ENCODE results near the gene PPP2R2C. TPM values are rescaled to one million over a fixed set of nuclear protein-coding genes. Genes with fewer than 3 reads are reported as not detected.

The PPP2R2C gene
- total RNA-seq, 1 experiment from 2014 or later: 8.1 TPM

DNA sequence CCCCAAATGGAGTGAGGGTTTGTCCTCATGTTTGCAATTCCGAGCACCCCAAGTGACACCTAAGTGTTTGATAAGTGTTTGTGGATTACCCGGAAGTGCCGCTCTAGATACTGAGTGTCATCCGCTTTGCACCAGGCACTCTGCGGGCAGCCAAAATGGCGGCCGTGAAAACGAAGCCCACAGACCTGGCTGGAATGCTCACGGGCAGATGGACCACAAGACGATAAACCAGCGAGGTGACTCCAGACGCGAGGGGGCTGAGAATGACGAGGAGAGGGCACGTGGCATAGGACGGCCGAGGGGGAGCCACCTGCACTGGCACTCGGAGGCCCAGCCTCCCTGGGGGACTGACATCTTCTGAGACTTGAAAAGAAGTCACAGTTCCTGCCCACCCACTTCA lies 51.0 kb downstream of the PPP2R2C start:
- no peak overlapping the region for H3K4ac ChIP-seq (ENCODE audit: low read depth, low read length)
- H3K36me3 Mint-ChIP-seq (ENCODE audit: insufficient read depth in 1 of 3, low read depth in 3 of 3): no peaks in the 10 kb centered on the region
- H3K18ac ChIP-seq (ENCODE audit: insufficient read length, low read depth, low read length): no peak overlapping the region
- H3K79me1 ChIP-seq (ENCODE audit: insufficient read depth, low read depth, low read length, poor library complexity, severe bottlenecking): no peaks in the 10 kb centered on the region
- WGBS (ENCODE audit: extremely low coverage, insufficient read length, low lambda C conversion rate): no CpG with 5 or more reads among the region's 18 CpGs
- H4K91ac ChIP-seq (ENCODE audit: insufficient read length, low read depth, low read length): no peak overlapping the region
- H3K4me1 ChIP-seq (ENCODE audit: insufficient read depth, low read length): no peaks in the 10 kb centered on the region
- no peak overlapping the region for H2BK120ac ChIP-seq (ENCODE audit: low read depth, low read length, poor library complexity, severe bottlenecking)
- H3K9me3 ChIP-seq (ENCODE audit: control insufficient read depth, low read depth, low read length): no peaks in the 10 kb centered on the region
- TF ChIP-seq, protein P1, sequence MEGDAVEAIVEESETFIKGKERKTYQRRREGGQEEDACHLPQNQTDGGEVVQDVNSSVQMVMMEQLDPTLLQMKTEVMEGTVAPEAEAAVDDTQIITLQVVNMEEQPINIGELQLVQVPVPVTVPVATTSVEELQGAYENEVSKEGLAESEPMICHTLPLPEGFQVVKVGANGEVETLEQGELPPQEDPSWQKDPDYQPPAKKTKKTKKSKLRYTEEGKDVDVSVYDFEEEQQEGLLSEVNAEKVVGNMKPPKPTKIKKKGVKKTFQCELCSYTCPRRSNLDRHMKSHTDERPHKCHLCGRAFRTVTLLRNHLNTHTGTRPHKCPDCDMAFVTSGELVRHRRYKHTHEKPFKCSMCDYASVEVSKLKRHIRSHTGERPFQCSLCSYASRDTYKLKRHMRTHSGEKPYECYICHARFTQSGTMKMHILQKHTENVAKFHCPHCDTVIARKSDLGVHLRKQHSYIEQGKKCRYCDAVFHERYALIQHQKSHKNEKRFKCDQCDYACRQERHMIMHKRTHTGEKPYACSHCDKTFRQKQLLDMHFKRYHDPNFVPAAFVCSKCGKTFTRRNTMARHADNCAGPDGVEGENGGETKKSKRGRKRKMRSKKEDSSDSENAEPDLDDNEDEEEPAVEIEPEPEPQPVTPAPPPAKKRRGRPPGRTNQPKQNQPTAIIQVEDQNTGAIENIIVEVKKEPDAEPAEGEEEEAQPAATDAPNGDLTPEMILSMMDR (conservative IDR thresholded peaks at IDR 0.05): no peak
- no peak overlapping the region for H2BK5ac ChIP-seq (ENCODE audit: insufficient read length, low read length)
- no peak overlapping the region for H3K23ac ChIP-seq (ENCODE audit: insufficient read length, low read depth, low read length)
- no peaks in the 10 kb centered on the region for H3K9me3 Mint-ChIP-seq
- H3T11ph ChIP-seq (ENCODE audit: low read length): no peak overlapping the region
- H2BK12ac ChIP-seq (ENCODE audit: insufficient read length, low read depth, low read length): no peak overlapping the region
- no peak overlapping the region; a peak in 1 of 7 replicates for H3K27ac Mint-ChIP-seq
- no peak overlapping the region for H3K4me2 ChIP-seq (ENCODE audit: insufficient read depth, insufficient read length, low read length)
- no peak overlapping the region for H2BK15ac ChIP-seq (ENCODE audit: low read depth, low read length)
- no peak overlapping the region for H3K9ac ChIP-seq (ENCODE audit: extremely low read depth, insufficient read length, low read length)
- H4K5ac ChIP-seq (ENCODE audit: insufficient read length, low read depth, low read length): no peak overlapping the region
- H3K27me3 Mint-ChIP-seq (ENCODE audit: low read depth): no peaks in the 10 kb centered on the region
- no peaks in the 10 kb centered on the region for H3K27me3 ChIP-seq (ENCODE audit: insufficient read depth, low read length)
- H3K4me3 Mint-ChIP-seq: no peak overlapping the region
- peaks cover 0 to 2% of the 10 kb centered on the region in 2 experiments; a peak in 2 of 4 replicates for H3K4me1 Mint-ChIP-seq
- no peak for DNase-seq
- H4K8ac ChIP-seq (replicated peaks; ENCODE audit: insufficient read length, low read depth, low read length): no peak overlapping the region
- H2AK5ac ChIP-seq (ENCODE audit: insufficient read length, low read length): no peak overlapping the region
- H3K79me2 ChIP-seq (ENCODE audit: insufficient read depth, low read length): no peaks in the 10 kb centered on the region
- H3K14ac ChIP-seq (ENCODE audit: insufficient read depth, low read length): no peak overlapping the region; the same call in 1 of the 2 replicates
- H3K27ac ChIP-seq (ENCODE audit: insufficient read length, low read depth, low read length): no peak overlapping the region
- no peak overlapping the region for H2BK20ac ChIP-seq (ENCODE audit: low read depth, low read length, poor library complexity, severe bottlenecking)
- H4K20me1 ChIP-seq (ENCODE audit: control insufficient read depth, insufficient read depth, insufficient read length): no peaks in the 10 kb centered on the region
- H2AFZ ChIP-seq (ENCODE audit: low read length): no peak overlapping the region
- no peak overlapping the region for H3K56ac ChIP-seq (ENCODE audit: insufficient read length, low read depth, low read length)
- H3K23me2 ChIP-seq (ENCODE audit: insufficient read length, low read depth, low read length, poor library complexity, severe bottlenecking): no peaks in the 10 kb centered on the region

Measured in H9 (cell line).